Adrenal gland (tissue), 19 donors: ENCODE data around the gene MAVS. TPM values are rescaled to one million over a fixed set of nuclear protein-coding genes. Genes with fewer than 3 reads are reported as not detected.
A peak's percentile ranks its signal among the peaks of the same experiment; 100 is the strongest.

Experiments
- DNase-seq, 7 donors: peaks; one replicate each; pipeline ENCODE4 v3.0.0-alpha.2; 2019 to 2020
- H3K27ac ChIP-seq, 5 donors: fragments of 200-600 bp; sonication (generic) in 4 of 5; 1 replicate in 3 of 5; 2 replicates in 2 of 5; pipeline versions ENCODE4 v1.5.1 to v1.8.0; 2016 to 2020; ENCODE audit warnings: mild to moderate bottlenecking in 1 of 5
- H3K27me3 ChIP-seq: fragments of 200-600 bp; 2 replicates; pipeline ENCODE4 v1.8.0; 2021
- H3K36me3 ChIP-seq, 2 donors: fragments of 200-600 bp; replicated peaks in 1 of 2; 1 replicate in 1 of 2; 2 replicates in 1 of 2; pipeline versions ENCODE4 v1.5.1 to v1.8.0; 2018 to 2022
- H3K4me1 ChIP-seq, 2 donors: fragments of 200-600 bp; replicated peaks in 1 of 2; 1 replicate in 1 of 2; 2 replicates in 1 of 2; pipeline versions ENCODE4 v1.5.1 to v1.8.0; 2018 to 2021
- H3K4me3 ChIP-seq, 4 donors: fragments of 200-600 bp; sonication (generic) in 3 of 4; one replicate each; pipeline ENCODE4 v1.5.1; 2016 to 2018
- H3K9me3 ChIP-seq, 3 donors: fragments of 200-600 bp; sonication (generic) in 1 of 3; replicated peaks in 1 of 3; 1 replicate in 2 of 3; 2 replicates in 1 of 3; pipeline versions ENCODE4 v1.5.1 to v1.8.0; 2016 to 2021
- POLR2A ChIP-seq, 2 donors: fragments of 450-650 bp; IDR thresholded peaks; one replicate each; pipeline ENCODE4 v1.6.1; 2017; ENCODE audit warnings: antibody characterized with exemption in 2 of 2, mild to moderate bottlenecking in 2 of 2, moderate library complexity in 1 of 2
- WGBS, 4 donors: extraction: QIAGEN DNeasy Blood & Tissue Kit in 2 of 4; methylation state at CpG; one replicate each; pipeline versions ENCODE4 v1.1.5 to v1.1.7; 2013 to 2017; 5-methylcytosine and 5-hydroxymethylcytosine counted together
- intact Hi-C, 2 donors: fragments of 100-400 bp; cut with DNase I; formaldehyde crosslinking; loops; one replicate each; pipeline versions ENCODE4 v1.14.1 to v1.15.0; 2022 to 2023
- long read RNA-seq, 10 donors: library from polyadenylated mRNA in 3 of 10; unstranded in 2 of 10; stranded (forward) in 1 of 10; transcript quantifications; one replicate each; pipeline ENCODE4 v2.0.0 and lab custom pipeline, GENCODE V29; 2021 to 2026
- polyA plus RNA-seq, 3 donors: library from polyadenylated mRNA; stranded (reverse); fragments of 200-250 nt in 2 of 3; fragments of 350-450 nt in 1 of 3; fragmentation: Illumina TruSeq in 1 of 3; extraction: RNeasy Lipid Tissue Mini Kit (QIAGEN cat#74804) in 1 of 3; gene quantifications; one replicate each; pipeline ENCODE4 v1.2.3, GENCODE V29; 2013 to 2014
- total RNA-seq, 9 donors: library from RNA; depleted of rRNA in 4 of 9; stranded (reverse); fragments of >200 nt in 4 of 9; fragments of 120-200 nt in 1 of 9; fragmentation: NEBNext Ultra II Directional in 1 of 9; extraction: Animal tissue kit (Norgen Biotek cat#: 25700) in 1 of 9; gene quantifications; one replicate each; pipeline versions ENCODE4 v1.1.0 to v1.2.4, GENCODE V29; 2013 to 2023
- TF ChIP-seq, protein P1 (sequence below), 6 experiments: fragments of 450-650 bp in 4 of 6; fragments of 200-600 bp in 2 of 6; sonication (generic) in 1 of 6; IDR thresholded peaks; 1 replicate in 5 of 6; 2 replicates in 1 of 6; pipeline versions ENCODE4 v1.5.1 to v1.8.0; 2016 to 2021; ENCODE audit warnings: antibody characterized with exemption in 6 of 6, mild to moderate bottlenecking in 2 of 6, moderate library complexity in 1 of 6
- donor health status: healthy with polysubstance abuse.
- donor health status: Bipolar disorder and iron deficiency.
- donor health status: DM: yes; HTN: yes; CAD: no.
- donor health status: DM: no; HTN: no; CAD: no.
- donor health status: DM: no; HTN: no; CAD: no.
- donor health status: DM: yes; HTN: yes; CAD: no.

Gene MAVS
- total RNA-seq = 10 to 100 TPM; 16.1 to 46.7 (median 38.1) TPM
- 10 to 100 TPM in 2 of 3 donors, 1 to 10 TPM in 1; 10.0 to 28.4 (median 20.6) TPM for polyA plus RNA-seq
- long read RNA-seq, donor 1, full-length matches to known transcripts = 2 of 2 reads
- long read RNA-seq, donor 1, partial matches to known transcripts = 0 of 2 reads
- long read RNA-seq, donor 1, other reads (novel, unspliced or antisense) = 0 of 2 reads
- long read RNA-seq, donor 2, full-length matches to known transcripts = 2 of 2 reads
- long read RNA-seq, donor 2, partial matches to known transcripts = 0 of 2 reads
- long read RNA-seq, donor 2, other reads (novel, unspliced or antisense) = 0 of 2 reads
- long read RNA-seq, donor 3, full-length matches to known transcripts = 1 of 6 reads
- long read RNA-seq, donor 3, partial matches to known transcripts = 5 of 6 reads
- long read RNA-seq, donor 3, other reads (novel, unspliced or antisense) = 0 of 6 reads
- long read RNA-seq, donor 4, partial matches to known transcripts = 3 of 15 reads
- long read RNA-seq, donor 4, other reads (novel, unspliced or antisense) = 12 of 15 reads
- long read RNA-seq, donor 5, full-length matches to known transcripts = 18 of 39 reads
- long read RNA-seq, donor 5, partial matches to known transcripts = 13 of 39 reads
- long read RNA-seq, donor 5, other reads (novel, unspliced or antisense) = 8 of 39 reads
- long read RNA-seq, donor 6, full-length matches to known transcripts = 5 of 13 reads
- long read RNA-seq, donor 6, partial matches to known transcripts = 1 of 13 reads
- long read RNA-seq, donor 6, other reads (novel, unspliced or antisense) = 7 of 13 reads
- long read RNA-seq, donor 7 = 0 reads
- long read RNA-seq, donor 8, full-length matches to known transcripts = 2 of 8 reads
- long read RNA-seq, donor 8, partial matches to known transcripts = 6 of 8 reads
- long read RNA-seq, donor 8, other reads (novel, unspliced or antisense) = 0 of 8 reads
- long read RNA-seq, donor 9, full-length matches to known transcripts = 1 of 1 reads
- long read RNA-seq, donor 9, partial matches to known transcripts = 0 of 1 reads
- long read RNA-seq, donor 9, other reads (novel, unspliced or antisense) = 0 of 1 reads
- long read RNA-seq, donor 10 = 0 reads

DNA sequence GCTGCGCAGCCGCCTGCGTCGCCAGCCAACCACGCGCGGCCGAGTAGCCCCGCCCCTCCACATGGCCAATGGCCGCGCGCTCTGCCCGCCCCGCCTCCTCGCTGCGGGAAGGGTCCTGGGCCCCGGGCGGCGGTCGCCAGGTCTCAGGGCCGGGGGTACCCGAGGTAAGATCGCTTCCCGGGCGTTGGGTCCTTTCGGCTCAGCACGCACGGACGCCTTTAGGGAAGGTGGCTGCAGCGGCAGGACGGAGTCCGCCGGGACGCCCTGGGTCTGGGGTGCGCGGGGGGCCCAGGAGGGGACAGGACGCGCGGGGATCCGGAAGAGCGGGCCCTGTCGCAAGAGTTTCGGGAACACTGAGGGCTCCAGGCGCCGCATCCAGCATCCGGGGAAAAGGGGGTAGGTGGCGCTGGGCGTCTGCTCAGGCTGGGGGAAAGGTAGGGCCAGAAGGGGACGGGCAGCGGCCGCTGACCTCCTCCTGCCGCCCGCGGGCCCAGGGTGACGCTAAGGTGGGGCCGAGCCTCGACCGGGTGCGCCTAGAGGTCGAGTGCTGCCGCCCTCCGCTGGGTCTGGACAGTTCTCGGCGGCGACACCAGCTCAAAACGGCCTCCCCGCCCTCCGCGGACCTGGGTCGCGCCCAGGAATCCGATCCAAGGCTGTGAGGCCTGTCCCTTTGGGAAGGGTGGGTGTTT is at the start of gene MAVS:
Gene MAVS (plus strand): TSS at position 95 of the 689 bp plus-strand sequence. CDS start 7,791 bp downstream, outside the sequence.
- Histone ChIP-seq H3K27ac (peak within 1 kb of the TSS; percentile 74 to 95 (median 87)), H3K4me3 (peak within 1 kb of the TSS; percentile 29 to 94 (median 88)), H3K36me3 (no peaks in the 10 kb centered on the region), H3K4me1 (peaks cover 9 to 23% of the 10 kb centered on the region in 2 donors), H3K9me3 (no peaks in the 10 kb centered on the region), H3K27me3 (no peaks in the 10 kb centered on the region)
- DNase-seq = peak; percentile 86 to 92 (median 89)
- 0 to 1% (median 0%) methylated on average over 2 to 72 of the region's 72 CpGs; no CpG with 5 or more reads in 1 of the 4 donors for WGBS, 4 donors
- intact Hi-C loops = no loop called here
- peak in 1 of 2 donors; percentile 54 for TF ChIP-seq POLR2A (IDR thresholded peaks at IDR 0.05)
- TF ChIP-seq, protein P1, sequence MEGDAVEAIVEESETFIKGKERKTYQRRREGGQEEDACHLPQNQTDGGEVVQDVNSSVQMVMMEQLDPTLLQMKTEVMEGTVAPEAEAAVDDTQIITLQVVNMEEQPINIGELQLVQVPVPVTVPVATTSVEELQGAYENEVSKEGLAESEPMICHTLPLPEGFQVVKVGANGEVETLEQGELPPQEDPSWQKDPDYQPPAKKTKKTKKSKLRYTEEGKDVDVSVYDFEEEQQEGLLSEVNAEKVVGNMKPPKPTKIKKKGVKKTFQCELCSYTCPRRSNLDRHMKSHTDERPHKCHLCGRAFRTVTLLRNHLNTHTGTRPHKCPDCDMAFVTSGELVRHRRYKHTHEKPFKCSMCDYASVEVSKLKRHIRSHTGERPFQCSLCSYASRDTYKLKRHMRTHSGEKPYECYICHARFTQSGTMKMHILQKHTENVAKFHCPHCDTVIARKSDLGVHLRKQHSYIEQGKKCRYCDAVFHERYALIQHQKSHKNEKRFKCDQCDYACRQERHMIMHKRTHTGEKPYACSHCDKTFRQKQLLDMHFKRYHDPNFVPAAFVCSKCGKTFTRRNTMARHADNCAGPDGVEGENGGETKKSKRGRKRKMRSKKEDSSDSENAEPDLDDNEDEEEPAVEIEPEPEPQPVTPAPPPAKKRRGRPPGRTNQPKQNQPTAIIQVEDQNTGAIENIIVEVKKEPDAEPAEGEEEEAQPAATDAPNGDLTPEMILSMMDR (IDR thresholded peaks at IDR 0.05) = no peak

DNA sequence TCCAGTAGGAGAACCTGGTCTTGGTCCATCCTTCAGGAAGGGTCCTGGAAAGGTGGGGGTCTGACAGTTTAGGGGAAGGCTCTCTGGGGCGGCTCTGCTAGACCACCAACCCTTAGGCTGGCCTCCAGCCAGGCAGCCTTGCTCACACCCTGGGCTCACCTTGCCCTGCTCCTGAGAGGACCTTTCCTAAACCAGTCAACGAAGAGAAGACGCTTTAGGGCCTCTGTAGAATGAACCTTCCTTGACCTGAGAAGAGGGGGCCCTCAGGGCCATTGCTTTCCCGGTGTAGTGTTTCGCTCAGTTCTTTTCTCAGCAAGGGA is 49.4 kb upstream of the MAVS start:
- H3K9me3 ChIP-seq = no peaks in the 10 kb centered on the region
- H3K27ac ChIP-seq = no peak overlapping the region
- no peak overlapping the region for H3K4me3 ChIP-seq
- H3K27me3 ChIP-seq = no peaks in the 10 kb centered on the region
- no peak for TF ChIP-seq POLR2A (IDR thresholded peaks at IDR 0.05)
- TF ChIP-seq, protein P1 (IDR thresholded peaks at IDR 0.05) = no peak
- H3K36me3 ChIP-seq = peaks cover 0 to 19% of the 10 kb centered on the region in 2 donors
- H3K4me1 ChIP-seq = peaks cover 0 to 28% of the 10 kb centered on the region in 2 donors
- intact Hi-C loops = no loop called here
- 87 to 91% (median 90%) methylated on average over 4 to 5 of the region's 5 CpGs for WGBS, 4 donors
- DNase-seq = peak in 1 of 7 donors; percentile 21

DNA sequence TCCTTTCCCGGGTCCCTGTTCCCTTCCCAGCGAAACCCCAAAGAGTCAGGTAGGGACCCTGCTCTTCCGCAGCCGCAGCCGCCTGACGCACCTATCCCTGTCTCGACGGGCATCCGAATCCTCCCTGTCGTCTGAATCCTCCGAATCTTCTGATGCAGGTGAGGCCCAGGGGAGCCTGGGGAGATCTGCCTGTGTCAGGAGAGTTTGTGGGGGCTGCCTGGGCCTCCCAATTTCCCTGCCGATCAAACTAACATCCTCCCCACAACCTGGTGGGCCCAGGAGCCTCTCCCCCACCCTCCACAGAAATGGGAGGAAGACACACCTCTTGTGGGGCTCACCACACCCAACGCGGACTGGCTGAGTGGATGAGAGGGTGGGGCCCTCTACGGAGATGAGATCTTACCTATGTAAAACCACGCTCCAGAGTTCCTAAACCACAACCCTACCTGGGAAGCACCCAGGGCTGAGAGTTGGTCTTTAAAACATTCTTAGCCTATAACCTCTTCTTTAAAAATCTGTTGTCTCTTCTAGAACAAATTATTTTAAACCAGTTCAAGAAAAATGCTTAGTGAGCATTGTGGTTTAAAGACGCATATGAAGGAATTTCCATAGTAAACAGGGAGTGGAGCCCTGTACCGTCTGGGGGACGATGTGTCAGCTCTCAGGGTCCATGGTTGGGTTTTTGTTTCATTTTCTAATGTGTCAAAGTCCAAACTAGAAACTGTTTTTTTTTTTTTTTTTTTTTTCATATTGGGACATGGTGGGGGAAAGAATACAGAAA is 48.9 kb upstream of the MAVS start:
- TF ChIP-seq, protein P1 (IDR thresholded peaks at IDR 0.05) = no peak
- no peak for TF ChIP-seq POLR2A (IDR thresholded peaks at IDR 0.05)
- H3K36me3 ChIP-seq = peaks cover 0 to 25% of the 10 kb centered on the region in 2 donors
- no peak overlapping the region for H3K27ac ChIP-seq
- no peaks in the 10 kb centered on the region for H3K9me3 ChIP-seq
- intact Hi-C loops = no loop called here
- H3K27me3 ChIP-seq = no peaks in the 10 kb centered on the region
- WGBS, 4 donors = 80 to 83% (median 81%) methylated on average over 15 to 19 of the region's 19 CpGs
- peaks cover 0 to 28% of the 10 kb centered on the region in 2 donors for H3K4me1 ChIP-seq
- no peak overlapping the region for H3K4me3 ChIP-seq
- DNase-seq = peak in 1 of 7 donors; percentile 21
